HG02678 (cell line): Measurements from ENCODE around the gene ARHGEF28.

Experiments
- ATAC-seq: cut with Tn5 transposase; IDR thresholded peaks from one replicate; pipeline ENCODE4 v1.9.1; 2021; ENCODE audit warnings: mild to moderate bottlenecking, moderate library complexity; ENCODE audit not compliant: unreplicated experiment

Gene ARHGEF28

GRCh38 chr5:73918791-73919221 is 292.8 kb downstream of the ARHGEF28 start:
- ATAC-seq = no peak

- no peak for ATAC-seq
Measured at GRCh38 chr5:73921741-73922140, 295.7 kb downstream of the ARHGEF28 start.

- ATAC-seq = no peak
Measured at GRCh38 chr5:73922224-73922623, 296.2 kb downstream of the ARHGEF28 start.

GRCh38 chr5:73922875-73923557 is 297.0 kb downstream of the ARHGEF28 start:
- ATAC-seq = no peak

GRCh38 chr5:73928476-73929070 is 302.6 kb downstream of the ARHGEF28 start:
- ATAC-seq = no peak

- ATAC-seq = no peak
Measured at GRCh38 chr5:73935719-73936118, 309.7 kb downstream of the ARHGEF28 start.

- no peak for ATAC-seq
Measured at GRCh38 chr5:73938280-73938937, 312.4 kb downstream of the ARHGEF28 start.

GRCh38 chr5:73938938-73939320 is 312.9 kb downstream of the ARHGEF28 start:
- ATAC-seq = no peak

GRCh38 chr5:73939557-73939956 is 313.6 kb downstream of the ARHGEF28 start:
- ATAC-seq = no peak

GRCh38 chr5:73940026-73940425 is 314.0 kb downstream of the ARHGEF28 start:
- no peak for ATAC-seq

GRCh38 chr5:73940801-73941200 is 314.8 kb downstream of the ARHGEF28 start:
- ATAC-seq = no peak

GRCh38 chr5:73942783-73943182 is 316.8 kb downstream of the ARHGEF28 start:
- ATAC-seq = no peak

GRCh38 chr5:73943397-73943796 is 317.4 kb downstream of the ARHGEF28 start:
- ATAC-seq = no peak

GRCh38 chr5:73944581-73944980 is 318.6 kb downstream of the ARHGEF28 start:
- ATAC-seq = no peak

- no peak for ATAC-seq
Measured at GRCh38 chr5:73945505-73945904, 319.5 kb downstream of the ARHGEF28 start.

GRCh38 chr5:73946278-73946677 is 320.3 kb downstream of the ARHGEF28 start:
- no peak for ATAC-seq

GRCh38 chr5:73946919-73947602 is 321.1 kb downstream of the ARHGEF28 start:
- no peak for ATAC-seq

- no peak for ATAC-seq
Measured at GRCh38 chr5:73947906-73948640, 322.1 kb downstream of the ARHGEF28 start.

- ATAC-seq = no peak
Measured at GRCh38 chr5:73948720-73949119, 322.7 kb downstream of the ARHGEF28 start.

- no peak for ATAC-seq
Measured at GRCh38 chr5:73950441-73950873, 324.5 kb downstream of the ARHGEF28 start.

GRCh38 chr5:73950912-73951430 is 325.0 kb downstream of the ARHGEF28 start:
- ATAC-seq = no peak
